ENCODE results near the gene WBP2NL.

The WBP2NL gene

GRCh38 chr22:42072606-42073330 lies 74.2 kb downstream of the WBP2NL start:
- no peak for ATAC-seq

- ATAC-seq = no peak
Observed at GRCh38 chr22:42073621-42074041, 75.0 kb downstream of the WBP2NL start.

- no peak for ATAC-seq
Observed at GRCh38 chr22:42074132-42074811, 75.7 kb downstream of the WBP2NL start, which contains the start of gene PHETA2. PHETA2 (plus strand) TSS chr22:42074248; CDS start chr22:42077294, 3,046 bp downstream.

- ATAC-seq = no peak
Observed at GRCh38 chr22:42074846-42075676, 76.5 kb downstream of the WBP2NL start.

GRCh38 chr22:42076764-42077485 lies 78.3 kb downstream of the WBP2NL start:
- ATAC-seq = no peak

- ATAC-seq = no peak
Observed at GRCh38 chr22:42077486-42078125, 79.0 kb downstream of the WBP2NL start.

All from activated CD4-positive, CD25-positive, alpha-beta regulatory T cell treated with anti-CD3 and anti-CD28 coated beads, Interleukin-2, amount 50 U/mL, for 24 hours (primary cell).